ENCODE measurements around the gene SLC10A1.

DNA sequence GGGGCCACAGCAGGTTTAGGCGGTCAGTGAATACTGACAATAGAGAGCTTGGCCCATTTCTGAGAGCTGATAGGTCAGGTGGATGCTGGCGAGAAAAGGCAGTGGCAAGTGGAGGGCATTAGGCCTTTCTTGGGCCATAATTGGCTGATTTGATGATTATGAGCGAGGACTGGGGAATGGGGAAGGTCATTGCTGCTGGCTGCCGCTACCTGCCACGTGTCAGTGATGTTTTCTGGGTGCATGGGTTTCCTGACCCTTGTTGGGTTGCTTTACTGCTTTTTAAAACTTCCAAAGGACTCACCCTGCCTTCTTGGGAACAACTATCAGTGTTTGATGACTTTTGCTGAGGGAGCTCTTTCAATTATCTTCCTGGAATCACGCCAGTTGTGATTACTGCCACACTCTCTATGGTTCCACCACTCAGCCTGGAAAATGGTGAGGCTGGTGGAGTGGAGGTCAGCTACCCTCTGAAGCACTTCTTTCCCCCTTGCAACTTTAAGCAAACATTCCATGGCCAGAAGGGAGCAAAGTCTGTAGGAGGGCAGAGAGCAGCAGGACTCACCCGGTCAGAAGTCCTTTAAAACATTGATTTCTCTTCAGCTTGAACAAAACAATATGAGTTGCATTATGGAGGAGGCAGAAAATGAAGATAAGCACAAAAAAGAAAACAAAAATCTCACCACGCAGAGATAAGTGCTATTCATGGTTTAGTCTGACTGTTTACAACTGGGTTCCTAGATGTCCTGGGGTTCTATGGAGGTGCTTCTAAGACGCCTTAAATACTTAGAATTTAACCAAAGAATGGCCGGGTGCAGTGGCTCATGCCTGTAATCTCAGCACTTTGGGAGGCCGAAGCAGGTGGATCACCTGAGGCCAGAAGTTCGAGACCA, 12.1 kb upstream of the SLC10A1 start:
- TF ChIP-seq, protein P1, sequence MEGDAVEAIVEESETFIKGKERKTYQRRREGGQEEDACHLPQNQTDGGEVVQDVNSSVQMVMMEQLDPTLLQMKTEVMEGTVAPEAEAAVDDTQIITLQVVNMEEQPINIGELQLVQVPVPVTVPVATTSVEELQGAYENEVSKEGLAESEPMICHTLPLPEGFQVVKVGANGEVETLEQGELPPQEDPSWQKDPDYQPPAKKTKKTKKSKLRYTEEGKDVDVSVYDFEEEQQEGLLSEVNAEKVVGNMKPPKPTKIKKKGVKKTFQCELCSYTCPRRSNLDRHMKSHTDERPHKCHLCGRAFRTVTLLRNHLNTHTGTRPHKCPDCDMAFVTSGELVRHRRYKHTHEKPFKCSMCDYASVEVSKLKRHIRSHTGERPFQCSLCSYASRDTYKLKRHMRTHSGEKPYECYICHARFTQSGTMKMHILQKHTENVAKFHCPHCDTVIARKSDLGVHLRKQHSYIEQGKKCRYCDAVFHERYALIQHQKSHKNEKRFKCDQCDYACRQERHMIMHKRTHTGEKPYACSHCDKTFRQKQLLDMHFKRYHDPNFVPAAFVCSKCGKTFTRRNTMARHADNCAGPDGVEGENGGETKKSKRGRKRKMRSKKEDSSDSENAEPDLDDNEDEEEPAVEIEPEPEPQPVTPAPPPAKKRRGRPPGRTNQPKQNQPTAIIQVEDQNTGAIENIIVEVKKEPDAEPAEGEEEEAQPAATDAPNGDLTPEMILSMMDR (IDR thresholded peaks at IDR 0.05): no peak
- TF ChIP-seq POLR2A (IDR thresholded peaks at IDR 0.05): no peak
